ENCODE measurements around the gene PRELID2.

The PRELID2 gene

GRCh38 chr5:145793574-145793973 is 41.6 kb downstream of the PRELID2 start:
- DNase-seq: no peak

- no peak for DNase-seq
Observed at GRCh38 chr5:145792840-145793239, 42.3 kb downstream of the PRELID2 start.

- no peak for DNase-seq
Observed at GRCh38 chr5:145791866-145792265, 43.3 kb downstream of the PRELID2 start.

- no peak for DNase-seq
Observed at GRCh38 chr5:145787996-145788395, 47.1 kb downstream of the PRELID2 start.

- DNase-seq: no peak
Observed at GRCh38 chr5:145787507-145787906, 47.6 kb downstream of the PRELID2 start.

- DNase-seq: no peak
Observed at GRCh38 chr5:145787001-145787400, 48.1 kb downstream of the PRELID2 start.

- DNase-seq: no peak
Observed at GRCh38 chr5:145780982-145781381, 54.2 kb downstream of the PRELID2 start.

- no peak for DNase-seq
Observed at GRCh38 chr5:145778144-145778900, 56.8 kb downstream of the PRELID2 start.

GRCh38 chr5:145777445-145778063 is 57.6 kb downstream of the PRELID2 start:
- no peak for DNase-seq

GRCh38 chr5:145776886-145777285 is 58.3 kb downstream of the PRELID2 start:
- no peak for DNase-seq

- no peak for DNase-seq
Observed at GRCh38 chr5:145775893-145776444, 59.2 kb downstream of the PRELID2 start.

- no peak for DNase-seq
Observed at GRCh38 chr5:145775411-145775810, 59.7 kb downstream of the PRELID2 start.

GRCh38 chr5:145774442-145774841 is 60.7 kb downstream of the PRELID2 start:
- no peak for DNase-seq

- no peak for DNase-seq
Observed at GRCh38 chr5:145772466-145772865, 62.7 kb downstream of the PRELID2 start.

- no peak for DNase-seq
Observed at GRCh38 chr5:145768863-145769262, 66.3 kb downstream of the PRELID2 start.

- DNase-seq: no peak
Observed at GRCh38 chr5:145764325-145764724, 70.8 kb downstream of the PRELID2 start.

- DNase-seq: no peak
Observed at GRCh38 chr5:145762833-145763232, 72.3 kb downstream of the PRELID2 start.

- DNase-seq: no peak
Observed at GRCh38 chr5:145761254-145761653, 73.9 kb downstream of the PRELID2 start.

- DNase-seq: no peak
Observed at GRCh38 chr5:145760660-145761059, 74.5 kb downstream of the PRELID2 start.

GRCh38 chr5:145752947-145753346 is 82.2 kb downstream of the PRELID2 start:
- DNase-seq: no peak

- no peak for DNase-seq
Observed at GRCh38 chr5:145752534-145752933, 82.6 kb downstream of the PRELID2 start.

GRCh38 chr5:145750199-145750598 is 84.9 kb downstream of the PRELID2 start:
- no peak for DNase-seq

- DNase-seq: no peak
Observed at GRCh38 chr5:145743396-145744061, 91.6 kb downstream of the PRELID2 start.

- DNase-seq: no peak
Observed at GRCh38 chr5:145739843-145740242, 95.3 kb downstream of the PRELID2 start.
